NCI-H1694 (cell line): ENCODE measurements around the gene SEC23IP.
"Not testable (repeated sequence)": the region's sequence is repeated elsewhere in the genome, so short reads cannot be mapped to it uniquely, and the experiment has no call there.

Experiments used
- DNase-seq: peaks from one replicate; lab custom pipeline; 2025; lab: John Stamatoyannopoulos, UW

The SEC23IP gene

DNA sequence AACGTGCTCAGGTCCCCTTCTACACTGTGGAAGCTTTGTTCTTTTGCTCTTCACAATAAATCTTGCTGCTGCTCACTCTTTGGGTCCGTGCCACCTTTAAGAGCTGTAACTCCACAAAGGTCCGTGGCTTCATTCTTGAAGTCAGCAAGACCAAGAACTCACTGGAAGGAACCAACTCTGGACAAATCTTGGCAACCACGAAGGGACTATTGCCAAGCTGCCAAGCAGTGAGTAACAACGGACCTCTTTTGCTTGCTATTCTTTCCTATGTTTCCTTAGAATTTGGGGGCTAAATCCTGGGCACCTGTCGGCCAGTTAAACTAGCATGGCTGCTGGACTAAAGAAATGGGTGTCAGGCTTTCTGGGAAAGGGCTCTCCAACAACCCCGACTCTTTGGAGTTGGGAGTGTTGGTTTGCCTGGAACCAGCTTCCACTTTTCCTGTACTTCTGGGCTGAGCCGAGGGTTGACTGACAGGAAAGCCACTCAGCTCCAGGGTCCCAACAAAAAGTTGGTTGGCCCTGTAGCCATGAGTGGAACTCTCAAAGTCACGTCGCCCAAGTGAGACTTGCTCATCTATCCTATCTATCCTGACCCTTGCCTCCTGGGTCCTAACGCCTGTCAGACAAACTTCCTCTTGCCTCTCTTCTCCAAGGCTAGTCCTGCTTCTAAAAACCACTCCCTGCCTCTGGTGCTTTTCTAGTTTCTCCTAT, 8.5 kb upstream of the SEC23IP start:
- not testable (repeated sequence) for DNase-seq

DNA sequence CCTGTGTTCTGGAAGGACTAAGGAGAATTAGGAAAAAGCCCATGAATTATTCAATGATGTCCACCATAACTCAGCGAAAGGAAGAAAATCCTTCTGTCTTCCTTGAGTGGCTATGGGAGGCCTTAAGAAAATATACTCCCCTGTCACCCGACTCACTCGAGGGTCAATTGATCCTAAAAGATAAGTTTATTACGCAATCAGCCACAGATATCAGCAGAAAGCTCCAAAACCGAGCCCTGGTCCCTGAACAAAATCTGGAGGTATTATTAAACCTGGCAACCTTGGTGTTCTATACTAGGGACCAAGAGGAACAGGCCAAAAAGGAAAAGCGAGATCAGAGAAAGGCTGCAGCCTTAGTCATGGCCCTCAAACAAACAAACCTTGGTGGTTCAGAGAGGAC, 6.5 kb upstream of the SEC23IP start:
- not testable (repeated sequence) for DNase-seq

- DNase-seq = not testable (repeated sequence)
Measured at GRCh38 chr10:119888715-119889114, 3.8 kb upstream of the SEC23IP start.

DNA sequence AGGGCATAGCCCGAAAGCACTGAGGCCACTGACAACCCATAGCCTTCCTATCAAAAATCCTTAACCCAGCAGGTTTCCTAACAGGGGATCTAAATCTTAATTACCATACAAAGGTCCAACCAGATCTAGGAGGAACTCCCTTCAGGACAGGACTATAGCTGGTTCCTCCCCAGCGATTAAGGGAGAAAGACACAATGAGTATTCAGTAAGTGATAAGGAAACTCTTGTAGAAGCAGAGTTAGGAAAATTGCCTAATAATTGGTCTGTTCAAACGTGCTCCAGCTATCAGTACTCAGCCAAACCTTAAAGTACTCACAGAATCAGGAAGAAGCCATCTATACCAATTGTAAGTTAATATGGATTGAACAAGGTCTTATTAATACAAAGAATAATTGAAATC, 3.3 kb upstream of the SEC23IP start:
- not testable (repeated sequence) for DNase-seq

- DNase-seq = not testable (repeated sequence)
Measured at GRCh38 chr10:119890307-119890706, 2.2 kb upstream of the SEC23IP start.

- not testable (repeated sequence) for DNase-seq
Measured at GRCh38 chr10:119891849-119892187, 712 bp upstream of the SEC23IP start.

DNA sequence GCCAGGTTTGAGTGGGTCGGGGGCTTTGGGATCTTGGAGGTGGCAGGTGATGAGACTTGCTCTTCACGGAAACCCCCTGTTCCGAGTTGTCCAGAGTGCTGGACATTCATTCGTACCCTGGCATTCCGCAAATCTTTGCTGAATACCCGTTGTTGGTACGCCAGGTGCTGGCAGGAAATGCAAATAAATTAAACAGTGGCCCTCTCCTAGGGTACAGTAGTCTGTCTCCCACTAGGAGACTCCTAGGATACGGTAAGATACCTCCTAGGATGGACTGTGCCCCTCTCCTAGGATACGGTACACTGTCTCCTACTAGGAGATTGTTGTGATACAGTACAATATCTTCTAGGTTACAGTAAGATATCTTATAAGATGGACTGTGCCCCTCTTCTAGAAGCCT, 544 bp downstream of the SEC23IP start:
- DNase-seq = no peak

DNA sequence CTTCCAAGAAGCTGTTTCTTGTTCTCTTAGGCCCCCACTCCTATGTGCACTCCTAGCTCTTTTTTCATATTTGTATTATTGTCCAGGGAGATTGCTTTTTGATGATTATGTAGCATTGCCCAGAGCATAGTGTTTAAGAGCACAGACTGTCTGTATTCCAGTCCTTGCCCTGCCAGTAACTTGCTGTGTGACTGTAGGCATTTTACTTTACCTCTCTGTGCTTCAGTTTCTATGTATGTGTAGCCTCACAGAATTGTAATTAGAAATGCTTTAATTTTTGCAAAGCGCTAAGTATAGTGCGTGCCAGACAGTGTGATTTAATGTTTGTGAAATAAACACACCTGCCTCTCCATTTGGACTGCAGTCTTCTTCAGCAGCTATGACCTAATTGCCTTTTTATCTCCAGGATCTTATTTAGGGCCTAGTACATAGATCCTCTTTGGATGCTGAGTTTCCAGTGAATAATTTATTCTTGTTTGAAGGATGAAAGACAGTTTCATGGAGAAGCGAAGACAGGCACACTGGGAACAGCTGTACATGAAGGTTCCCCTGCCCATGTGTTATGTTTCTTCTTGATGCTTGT, 1.4 kb downstream of the SEC23IP start:
- DNase-seq = no peak

DNA sequence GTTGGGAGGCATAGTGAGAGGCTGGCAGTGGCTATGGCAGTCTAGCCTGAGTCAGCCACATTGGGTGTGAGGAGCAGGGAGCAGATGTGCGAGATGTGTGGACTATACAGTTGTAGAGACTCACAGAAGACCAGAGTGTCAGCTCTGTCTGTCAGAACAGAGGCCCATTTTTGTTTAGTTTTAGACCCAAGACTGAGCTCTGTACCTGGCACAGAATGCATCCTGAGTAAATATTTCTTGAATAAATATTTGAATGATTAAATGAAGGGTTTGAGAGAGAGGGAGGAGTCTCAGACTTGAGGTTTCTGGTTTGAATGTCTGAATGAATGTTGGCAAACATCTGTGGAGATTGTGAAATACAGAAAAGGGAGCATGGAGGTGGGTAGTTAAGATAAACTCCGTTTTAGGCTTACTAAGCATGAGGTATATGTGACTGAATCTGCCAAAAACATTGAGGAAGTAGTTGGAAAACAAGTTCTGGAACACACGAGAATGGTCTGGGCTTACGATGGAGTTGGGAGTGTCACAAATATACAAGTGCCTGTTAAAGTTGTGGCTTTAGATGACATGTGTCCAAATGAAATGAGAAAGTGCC, 3.6 kb downstream of the SEC23IP start:
- DNase-seq = no peak

- DNase-seq = no peak
Measured at GRCh38 chr10:119896937-119897770, 4.6 kb downstream of the SEC23IP start.

GRCh38 chr10:119898577-119898976, 6.0 kb downstream of the SEC23IP start:
- DNase-seq = no peak

DNA sequence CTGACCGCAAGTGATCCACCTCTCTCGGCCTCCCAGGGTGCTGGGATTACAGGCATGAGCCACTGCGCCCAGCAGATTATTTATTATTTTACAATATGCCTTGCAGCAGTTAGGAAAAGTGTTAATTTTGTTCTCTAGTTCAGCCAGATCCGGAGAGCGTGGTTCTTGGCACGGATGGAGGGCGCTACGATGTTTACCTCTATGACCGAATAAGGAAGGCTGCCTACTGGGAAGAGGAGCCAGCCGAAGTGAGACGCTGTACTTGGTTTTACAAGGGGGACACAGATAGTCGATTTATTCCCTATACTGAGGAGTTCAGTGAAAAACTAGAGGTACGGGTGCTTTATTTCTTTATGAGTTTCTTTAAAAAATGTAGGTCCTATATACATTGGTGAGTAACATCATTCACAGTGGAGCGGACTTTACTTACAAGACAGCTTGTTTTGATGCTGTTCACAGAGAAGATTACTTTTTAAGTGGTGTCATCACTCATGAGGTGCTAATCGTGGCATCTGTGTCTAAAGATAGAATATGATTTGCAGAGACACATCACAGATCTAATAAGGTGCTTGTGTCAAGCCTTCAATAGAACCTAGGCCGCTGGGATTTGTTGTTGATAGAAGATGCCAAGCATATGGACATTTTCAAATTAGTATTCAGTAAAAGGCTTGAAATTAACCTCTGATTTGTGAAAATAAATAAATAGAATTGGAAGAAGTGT, 11.6 kb downstream of the SEC23IP start:
- no peak for DNase-seq

- DNase-seq = not testable (repeated sequence)
Measured at GRCh38 chr10:119907695-119908094, 15.2 kb downstream of the SEC23IP start.

GRCh38 chr10:119908166-119908565, 15.6 kb downstream of the SEC23IP start:
- no peak for DNase-seq

DNA sequence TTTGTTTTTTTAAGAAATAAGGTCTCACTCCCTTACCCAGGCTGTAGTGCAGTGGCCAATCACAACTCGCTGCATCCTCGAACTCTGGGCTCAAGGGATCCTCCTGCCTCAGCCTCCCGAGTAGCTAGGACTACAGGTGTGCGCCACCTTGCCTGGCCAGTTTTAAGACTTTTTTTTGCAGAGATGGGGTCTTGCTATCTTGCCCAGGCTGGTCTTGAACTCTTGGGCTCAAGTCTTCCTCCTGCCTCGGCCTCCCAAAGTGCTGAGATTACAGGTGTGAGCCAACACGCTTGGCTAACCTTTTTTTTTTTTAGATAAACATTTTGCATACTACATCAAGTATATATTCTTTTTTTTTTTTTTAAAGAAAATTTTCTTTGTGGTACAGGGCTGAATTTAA, 18.2 kb downstream of the SEC23IP start:
- no peak for DNase-seq

GRCh38 chr10:119917777-119918176, 25.2 kb downstream of the SEC23IP start:
- no peak for DNase-seq

DNA sequence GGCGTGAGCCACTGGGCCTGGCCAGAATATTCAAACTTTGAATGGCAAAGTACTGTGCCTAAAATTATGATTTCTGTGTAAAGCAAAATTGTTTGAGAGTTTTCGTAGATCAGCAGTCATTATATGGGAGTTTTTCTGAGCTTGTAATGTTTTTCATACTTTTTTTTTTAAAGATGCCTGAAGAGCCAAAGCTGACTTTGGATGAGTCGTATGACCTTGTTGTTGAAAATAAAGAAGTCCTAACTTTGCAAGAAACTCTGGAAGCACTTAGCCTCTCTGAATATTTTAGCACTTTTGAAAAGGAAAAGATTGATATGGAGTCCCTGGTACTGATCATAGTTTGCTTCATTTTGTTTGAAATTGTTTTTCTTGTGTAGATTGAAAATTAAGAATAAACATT, 26.7 kb downstream of the SEC23IP start:
- DNase-seq = no peak

GRCh38 chr10:119919826-119920225, 27.3 kb downstream of the SEC23IP start:
- DNase-seq = no peak

- DNase-seq = no peak
Measured at GRCh38 chr10:119928411-119928810, 35.9 kb downstream of the SEC23IP start.

DNA sequence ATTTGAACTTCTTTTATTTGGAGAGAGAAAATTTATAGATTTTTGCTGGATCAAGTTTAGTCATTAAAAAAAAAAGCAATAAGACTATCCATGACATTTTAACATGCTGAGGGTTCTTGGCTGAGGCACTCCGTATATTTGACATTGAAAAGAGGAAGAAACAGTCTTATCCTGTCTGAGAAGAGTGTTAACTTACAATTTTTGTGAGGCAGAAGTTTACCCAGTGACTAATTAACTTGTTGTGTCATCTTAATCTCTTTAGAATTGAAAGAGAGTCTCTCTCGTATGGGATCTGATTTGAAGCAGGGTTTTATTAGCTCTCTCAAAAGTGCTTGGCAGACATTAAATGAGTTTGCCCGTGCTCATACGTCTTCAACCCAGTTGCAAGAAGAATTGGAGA, 39.3 kb downstream of the SEC23IP start:
- DNase-seq = no peak

GRCh38 chr10:119932631-119933030, 40.1 kb downstream of the SEC23IP start:
- DNase-seq = no peak

DNA sequence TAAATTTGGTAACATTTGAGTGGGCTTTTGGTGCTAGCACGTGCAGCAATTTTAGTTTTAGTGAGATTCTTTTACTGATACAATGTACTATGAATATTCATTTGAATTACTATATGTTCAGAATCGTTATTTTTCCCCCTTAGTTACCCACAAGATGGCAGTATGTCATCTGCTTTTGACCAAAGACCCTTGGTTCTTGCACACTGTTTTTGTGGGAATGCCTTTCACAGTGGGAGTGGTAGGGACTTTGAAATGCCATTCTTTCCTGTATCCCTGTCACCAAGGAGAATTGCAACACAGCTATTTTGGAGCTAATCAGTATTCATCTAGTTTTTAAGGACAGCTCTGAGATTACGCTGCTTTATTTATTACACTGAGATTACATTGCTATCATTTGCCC, 40.6 kb downstream of the SEC23IP start:
- DNase-seq = peak; percentile 29
